GM12865 (cell line): ENCODE measurements around the gene RTN4RL2.
"Not testable (repeated sequence)": the region's sequence is repeated elsewhere in the genome, so short reads cannot be mapped to it uniquely, and the experiment has no call there.

Source experiments
- DNase-seq: peaks from one replicate; pipeline ENCODE4 v3.0.0; 2010; ENCODE audit warnings: low read depth
- H3K4me3 ChIP-seq: 2 replicates; pipeline ENCODE4 v1.5.1; 2011; ENCODE audit warnings: mild to moderate bottlenecking, low read depth, low read length, control low read depth
- TF ChIP-seq, protein P1 (sequence below): IDR thresholded peaks from 2 replicates; pipeline ENCODE4 v1.5.1; 2011; ENCODE audit warnings: low read length, control low read depth, low read depth, inconsistent platforms; ENCODE audit not compliant: insufficient read depth; ENCODE audit errors: missing control alignments

RTN4RL2 gene

DNA sequence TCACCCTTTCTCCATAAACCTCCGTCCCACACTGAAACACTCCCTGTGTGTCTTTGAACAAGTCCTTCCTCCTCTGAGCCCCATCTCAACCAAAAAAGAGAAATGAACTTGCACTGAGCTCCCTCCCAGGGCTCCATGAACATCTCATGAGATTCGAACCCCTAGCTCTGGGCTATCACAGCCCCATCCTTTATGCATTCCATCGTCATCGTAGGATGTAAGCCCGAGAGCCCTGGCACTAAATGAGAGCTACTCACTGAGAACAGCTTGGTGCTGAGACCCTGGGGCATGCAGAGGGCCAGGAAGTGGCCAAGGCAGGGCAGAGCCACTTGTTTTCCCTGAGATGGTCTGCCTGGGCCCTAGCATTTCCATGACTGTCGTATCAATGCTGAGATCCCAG is 20.5 kb upstream of the RTN4RL2 start:
- TF ChIP-seq, protein P1, sequence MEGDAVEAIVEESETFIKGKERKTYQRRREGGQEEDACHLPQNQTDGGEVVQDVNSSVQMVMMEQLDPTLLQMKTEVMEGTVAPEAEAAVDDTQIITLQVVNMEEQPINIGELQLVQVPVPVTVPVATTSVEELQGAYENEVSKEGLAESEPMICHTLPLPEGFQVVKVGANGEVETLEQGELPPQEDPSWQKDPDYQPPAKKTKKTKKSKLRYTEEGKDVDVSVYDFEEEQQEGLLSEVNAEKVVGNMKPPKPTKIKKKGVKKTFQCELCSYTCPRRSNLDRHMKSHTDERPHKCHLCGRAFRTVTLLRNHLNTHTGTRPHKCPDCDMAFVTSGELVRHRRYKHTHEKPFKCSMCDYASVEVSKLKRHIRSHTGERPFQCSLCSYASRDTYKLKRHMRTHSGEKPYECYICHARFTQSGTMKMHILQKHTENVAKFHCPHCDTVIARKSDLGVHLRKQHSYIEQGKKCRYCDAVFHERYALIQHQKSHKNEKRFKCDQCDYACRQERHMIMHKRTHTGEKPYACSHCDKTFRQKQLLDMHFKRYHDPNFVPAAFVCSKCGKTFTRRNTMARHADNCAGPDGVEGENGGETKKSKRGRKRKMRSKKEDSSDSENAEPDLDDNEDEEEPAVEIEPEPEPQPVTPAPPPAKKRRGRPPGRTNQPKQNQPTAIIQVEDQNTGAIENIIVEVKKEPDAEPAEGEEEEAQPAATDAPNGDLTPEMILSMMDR = no peak
- H3K4me3 ChIP-seq = no peak overlapping the region
- no peak for DNase-seq

DNA sequence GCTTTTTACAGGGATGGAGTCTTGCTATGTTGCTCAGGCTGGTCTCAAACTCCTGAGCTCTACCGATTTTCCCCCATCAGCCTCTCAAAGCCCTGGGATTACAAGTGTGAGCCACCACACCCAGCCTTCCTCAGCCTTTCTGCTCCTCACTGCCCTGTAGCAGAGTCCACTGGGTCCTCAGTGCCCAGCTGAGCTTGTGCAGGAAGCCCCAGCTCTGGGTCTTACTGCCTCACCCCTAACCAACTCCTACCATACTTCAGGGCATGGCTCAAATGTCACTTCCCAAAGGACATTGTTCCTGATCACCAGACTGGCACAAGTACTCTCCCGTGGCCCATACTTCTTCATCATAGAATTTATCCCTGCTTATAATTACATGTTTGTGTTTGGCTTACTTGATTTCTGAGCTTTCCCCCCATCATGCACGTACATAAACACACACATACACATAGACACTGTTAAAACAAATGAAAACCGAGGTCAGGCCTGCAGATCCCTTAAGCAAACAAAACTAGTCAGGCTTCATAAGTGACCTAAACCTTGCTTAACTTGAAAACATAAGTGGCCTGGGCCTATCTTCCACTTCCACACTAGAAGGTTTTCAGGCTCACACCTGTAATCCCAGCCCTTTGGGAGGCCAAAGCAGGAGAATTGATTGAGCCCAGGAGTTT is 19.4 kb upstream of the RTN4RL2 start:
- DNase-seq = no peak
- TF ChIP-seq, protein P1 = no peak
- H3K4me3 ChIP-seq = no peak overlapping the region

DNA sequence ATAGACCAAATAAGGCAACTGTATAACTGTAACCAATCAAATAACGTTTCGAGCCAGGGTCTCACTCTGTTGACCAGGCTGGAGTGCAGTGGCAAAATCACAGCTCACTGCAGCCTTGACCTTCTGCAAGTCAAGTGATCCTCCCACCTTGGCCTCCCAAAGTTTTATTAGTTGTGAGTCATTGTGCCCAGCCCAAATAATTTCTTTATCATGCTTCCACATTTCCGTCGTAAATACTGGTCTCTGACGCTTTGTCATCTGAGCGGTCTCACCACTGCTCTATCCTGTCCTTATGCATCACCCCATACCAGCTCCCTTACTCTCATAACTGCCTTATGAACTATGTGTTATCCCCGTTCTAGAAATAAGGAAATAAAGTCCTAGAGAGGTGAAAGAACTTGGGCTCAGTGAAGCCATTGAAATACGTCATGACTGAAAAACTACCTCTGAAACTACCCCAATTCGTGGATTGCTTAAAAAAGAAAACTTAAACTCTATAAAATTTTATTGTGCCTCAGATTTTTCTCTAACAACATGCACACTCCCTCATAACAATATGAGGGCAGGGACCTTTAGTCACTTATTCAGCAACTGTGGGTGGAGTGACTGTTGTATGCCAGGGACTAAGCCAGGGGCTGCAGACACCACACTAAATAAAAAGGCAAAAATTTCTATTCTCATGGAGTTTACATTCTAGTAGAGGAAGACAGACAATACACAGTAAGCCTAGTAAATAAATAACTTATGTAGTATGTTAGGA is 15.8 kb upstream of the RTN4RL2 start:
- H3K4me3 ChIP-seq = no peak overlapping the region
- DNase-seq = no peak
- TF ChIP-seq, protein P1 = no peak

DNA sequence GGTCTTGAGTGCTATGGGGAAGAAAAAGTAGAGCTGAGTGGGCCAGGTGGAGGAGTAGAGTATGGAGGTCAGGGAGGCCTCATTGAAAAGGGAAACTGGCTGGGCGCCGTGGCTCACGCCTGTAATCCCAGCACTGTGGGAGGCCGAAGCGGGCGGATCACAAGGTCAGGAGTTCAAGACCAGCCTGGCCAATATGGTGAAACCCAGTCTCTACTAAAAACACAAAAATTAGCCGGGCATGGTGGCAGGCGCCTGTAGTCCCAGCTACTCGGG is 15.3 kb upstream of the RTN4RL2 start:
- DNase-seq, H3K4me3 ChIP-seq: not testable (repeated sequence)

DNA sequence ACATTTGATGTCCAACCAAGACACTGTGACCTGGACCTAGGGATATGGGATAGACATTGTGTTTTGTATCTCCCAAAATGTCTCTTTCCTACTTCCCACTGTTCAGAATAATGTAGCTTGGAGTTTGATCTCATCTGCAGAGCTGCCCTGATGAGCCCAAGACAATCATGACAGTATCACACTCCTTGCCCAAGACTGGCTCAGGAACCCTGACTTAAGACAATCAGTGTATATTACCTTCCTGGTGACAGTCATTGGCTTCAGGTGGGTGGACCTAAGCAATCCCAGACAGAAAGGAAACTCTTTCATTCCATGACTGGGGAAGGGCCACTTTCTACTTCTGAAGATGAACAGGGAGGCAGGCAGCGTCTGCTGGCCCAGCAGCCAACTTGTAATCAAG is 14.3 kb upstream of the RTN4RL2 start:
- TF ChIP-seq, protein P1 = no peak
- DNase-seq = no peak
- no peak overlapping the region for H3K4me3 ChIP-seq

DNA sequence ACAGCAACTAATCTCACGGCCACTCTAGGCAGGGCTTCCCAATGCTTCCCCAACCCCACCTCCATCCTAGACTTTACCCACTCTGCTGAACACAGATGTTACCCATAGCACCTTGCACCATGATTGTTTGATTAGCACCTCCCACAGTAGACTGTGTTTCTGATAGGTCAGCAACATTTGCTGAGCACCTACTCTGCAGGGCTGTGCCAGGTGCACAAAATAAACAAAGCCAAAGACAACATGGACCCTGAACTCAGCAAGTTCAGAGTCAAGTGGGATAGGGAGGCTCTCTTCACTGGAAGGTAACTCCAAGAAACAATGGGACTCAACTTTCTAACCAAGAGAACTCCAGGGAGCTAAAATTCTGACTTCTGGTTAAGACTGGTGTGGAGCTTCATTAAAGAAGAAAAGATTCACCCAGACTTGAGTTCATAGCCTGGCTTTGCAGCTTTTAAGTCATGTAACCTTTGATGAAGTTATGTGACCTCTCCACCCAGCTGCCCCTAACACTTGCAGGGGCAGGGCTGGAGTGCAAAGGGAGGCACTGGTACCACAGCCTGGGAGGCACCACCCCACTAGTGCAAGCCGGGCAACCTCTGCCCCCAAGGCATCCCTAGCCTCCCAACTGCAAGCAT is 6.7 kb upstream of the RTN4RL2 start:
- no peak overlapping the region for H3K4me3 ChIP-seq
- TF ChIP-seq, protein P1 = no peak
- no peak for DNase-seq

DNA sequence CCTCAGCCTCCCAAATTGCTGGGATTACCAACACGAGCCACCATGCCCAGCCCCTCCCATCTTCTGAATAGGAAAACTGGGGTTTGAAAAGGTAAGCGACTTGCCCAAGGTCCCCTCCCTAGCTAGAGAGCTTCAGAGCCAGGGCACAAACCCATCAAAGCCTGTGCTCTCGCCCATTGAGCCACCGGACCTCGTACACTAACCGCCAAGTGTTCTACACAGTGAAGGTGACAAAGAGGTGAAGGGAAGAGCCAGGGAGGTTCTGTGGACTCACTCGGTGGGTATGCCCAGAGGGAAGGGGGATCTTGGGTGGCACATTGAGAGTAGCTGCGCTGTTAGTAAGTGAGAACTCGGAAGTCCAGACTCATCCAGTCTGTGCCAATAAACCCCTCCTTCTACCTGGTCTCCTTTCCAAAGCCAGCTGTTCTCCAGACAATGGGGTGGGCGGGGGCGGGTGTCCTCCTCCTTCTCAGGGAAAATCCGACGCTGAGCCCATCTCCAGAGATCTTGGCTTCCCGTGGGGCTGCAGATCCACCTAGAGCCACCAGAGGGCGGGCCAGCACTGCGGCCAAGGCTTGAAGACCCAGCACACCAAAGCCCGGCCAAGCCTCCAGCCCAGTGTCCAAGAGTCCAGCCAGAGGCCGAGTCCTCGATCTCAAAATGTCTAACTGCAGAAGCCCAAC is 3.2 kb upstream of the RTN4RL2 start:
- TF ChIP-seq, protein P1 = peak; percentile 99
- peak; percentile 82 for DNase-seq
- no peak overlapping the region for H3K4me3 ChIP-seq
